ENCODE measurements around the gene MTHFD1L. TPM values are rescaled to one million over a fixed set of nuclear protein-coding genes. Genes with fewer than 3 reads are reported as not detected.

Gene MTHFD1L
- polyA plus RNA-seq, 3 donors: 0.25 to 1.3 (median 0.39) TPM

- Mint-ChIP-seq H3K4me3 (no peak overlapping the region), H3K27ac (no peak overlapping the region), H3K4me1 (no peaks in the 10 kb centered on the region), H3K27me3 (ENCODE audit: low read depth in 3 of 3) (no peaks in the 10 kb centered on the region), H3K9me3 (peaks cover 0 to 11% (median 2%) of the 10 kb centered on the region in 7 donors), H3K36me3 (peaks cover 6 to 12% of the 10 kb centered on the region in 2 donors)
- Histone ChIP-seq H3K4me1 (ENCODE audit: control insufficient read depth in 1 of 2, insufficient read depth in 2 of 2, low read length in 2 of 2) (no peaks in the 10 kb centered on the region), H3K27ac (ENCODE audit: low read depth in 1 of 2, low read length in 2 of 2) (no peak overlapping the region), H3K9me3 (replicated peaks in 1 of 2; ENCODE audit: control insufficient read depth in 1 of 2, insufficient read depth in 1 of 2, low read length in 2 of 2) (no peaks in the 10 kb centered on the region), H3K4me2 (replicated peaks; ENCODE audit: extremely low read depth, low read length, poor library complexity, severe bottlenecking) (no peak overlapping the region), H3K27me3 (ENCODE audit: control insufficient read depth in 2 of 2, insufficient read depth in 2 of 2, low read length in 2 of 2) (no peaks in the 10 kb centered on the region), H3K36me3 (replicated peaks in 1 of 2; ENCODE audit: control insufficient read depth in 1 of 2, insufficient read depth in 2 of 2, low read length in 2 of 2) (peaks cover 0 to 6% of the 10 kb centered on the region in 2 donors), H3K9ac (ENCODE audit: insufficient read depth, low read length, poor library complexity, severe bottlenecking) (no peak overlapping the region), H3K4me3 (replicated peaks in 1 of 3; ENCODE audit: low read depth in 2 of 3, low read length in 3 of 3) (no peak overlapping the region), H3K79me2 (ENCODE audit: insufficient read depth, low read length) (no peaks in the 10 kb centered on the region), H4K20me1 (ENCODE audit: insufficient read depth, low read length) (no peaks in the 10 kb centered on the region), H2AFZ (ENCODE audit: insufficient read depth, low read depth, low read length, poor library complexity, severe bottlenecking) (no peak overlapping the region)
- WGBS (ENCODE audit: insufficient coverage): no CpG with 5 or more reads among the region's 7 CpGs
- intact Hi-C loops (cut with micrococcal nuclease): no loop called here
- no peak for TF ChIP-seq CTCF (IDR thresholded peaks at IDR 0.05)
- no peak for DNase-seq
Observed at GRCh38 chr6:150915880-150916265, 50.4 kb downstream of the MTHFD1L start.

GRCh38 chr6:150919938-150920337, 54.4 kb downstream of the MTHFD1L start:
- peaks cover under 1 to 2% of the 10 kb centered on the region in 2 donors for H3K4me1 ChIP-seq (ENCODE audit: control insufficient read depth in 1 of 2, insufficient read depth in 2 of 2, low read length in 2 of 2)
- Mint-ChIP-seq H3K36me3 (peaks cover 3 to 7% of the 10 kb centered on the region in 2 donors), H3K27ac (peak overlapping the region in 1 of 7 donors; percentile 73), H3K27me3 (ENCODE audit: low read depth in 3 of 3) (no peaks in the 10 kb centered on the region), H3K4me3 (no peak overlapping the region), H3K4me1 (peaks cover 6% of the 10 kb centered on the region), H3K9me3 (peaks cover 0 to 1% (median 0%) of the 10 kb centered on the region in 7 donors)
- no peaks in the 10 kb centered on the region for H3K79me2 ChIP-seq (ENCODE audit: insufficient read depth, low read length)
- no peak overlapping the region for H2AFZ ChIP-seq (ENCODE audit: insufficient read depth, low read depth, low read length, poor library complexity, severe bottlenecking)
- intact Hi-C loops (cut with micrococcal nuclease): no loop called here
- no peaks in the 10 kb centered on the region for H3K9me3 ChIP-seq (replicated peaks in 1 of 2; ENCODE audit: control insufficient read depth in 1 of 2, insufficient read depth in 1 of 2, low read length in 2 of 2)
- H3K9ac ChIP-seq (ENCODE audit: insufficient read depth, low read length, poor library complexity, severe bottlenecking): no peak overlapping the region
- DNase-seq: no peak
- no peak overlapping the region for H3K4me2 ChIP-seq (replicated peaks; ENCODE audit: extremely low read depth, low read length, poor library complexity, severe bottlenecking)
- no peak overlapping the region for H3K4me3 ChIP-seq (replicated peaks in 1 of 3; ENCODE audit: low read depth in 2 of 3, low read length in 3 of 3)
- no peaks in the 10 kb centered on the region for H4K20me1 ChIP-seq (ENCODE audit: insufficient read depth, low read length)
- H3K27me3 ChIP-seq (ENCODE audit: control insufficient read depth in 2 of 2, insufficient read depth in 2 of 2, low read length in 2 of 2): no peaks in the 10 kb centered on the region
- WGBS (ENCODE audit: insufficient coverage): no CpG with 5 or more reads among the region's 2 CpGs
- TF ChIP-seq CTCF (IDR thresholded peaks at IDR 0.05): no peak
- no peak overlapping the region for H3K27ac ChIP-seq (ENCODE audit: low read depth in 1 of 2, low read length in 2 of 2)
- H3K36me3 ChIP-seq (replicated peaks in 1 of 2; ENCODE audit: control insufficient read depth in 1 of 2, insufficient read depth in 2 of 2, low read length in 2 of 2): peaks cover 0 to 6% of the 10 kb centered on the region in 2 donors

Measured in CD14-positive monocyte (primary cell).